ENCODE data around the gene SLC16A4.

The SLC16A4 gene

GRCh38 chr1:110385369-110385768, 5.5 kb downstream of the SLC16A4 start:
- Histone ChIP-seq H3K4me1 (ENCODE audit: control insufficient read depth, insufficient read depth, low read length) (peaks cover 12% of the 10 kb centered on the region), H3K4me2 (ENCODE audit: low read length) (no peak overlapping the region), H3K9me3 (replicated peaks; ENCODE audit: low read length) (no peaks in the 10 kb centered on the region), H3K4me3 (ENCODE audit: low read length) (no peak overlapping the region), H3K36me3 (ENCODE audit: insufficient read depth, low read length) (peaks cover 4% of the 10 kb centered on the region), H3K9ac (ENCODE audit: low read depth, low read length) (no peak overlapping the region), H3K27me3 (ENCODE audit: control insufficient read depth, insufficient read depth, low read length) (no peaks in the 10 kb centered on the region)

- H3K4me3 ChIP-seq (ENCODE audit: low read length), result no peak overlapping the region
- H3K27me3 ChIP-seq (ENCODE audit: control insufficient read depth, insufficient read depth, low read length), result no peaks in the 10 kb centered on the region
- H3K9me3 ChIP-seq (replicated peaks; ENCODE audit: low read length), result no peaks in the 10 kb centered on the region
- no peak overlapping the region for H3K4me2 ChIP-seq (ENCODE audit: low read length)
- peaks cover 4% of the 10 kb centered on the region for H3K36me3 ChIP-seq (ENCODE audit: insufficient read depth, low read length)
- peaks cover 7% of the 10 kb centered on the region for H3K4me1 ChIP-seq (ENCODE audit: control insufficient read depth, insufficient read depth, low read length)
- H3K9ac ChIP-seq (ENCODE audit: low read depth, low read length), result no peak overlapping the region
Measured at GRCh38 chr1:110384581-110385321, 6.1 kb downstream of the SLC16A4 start.

DNA sequence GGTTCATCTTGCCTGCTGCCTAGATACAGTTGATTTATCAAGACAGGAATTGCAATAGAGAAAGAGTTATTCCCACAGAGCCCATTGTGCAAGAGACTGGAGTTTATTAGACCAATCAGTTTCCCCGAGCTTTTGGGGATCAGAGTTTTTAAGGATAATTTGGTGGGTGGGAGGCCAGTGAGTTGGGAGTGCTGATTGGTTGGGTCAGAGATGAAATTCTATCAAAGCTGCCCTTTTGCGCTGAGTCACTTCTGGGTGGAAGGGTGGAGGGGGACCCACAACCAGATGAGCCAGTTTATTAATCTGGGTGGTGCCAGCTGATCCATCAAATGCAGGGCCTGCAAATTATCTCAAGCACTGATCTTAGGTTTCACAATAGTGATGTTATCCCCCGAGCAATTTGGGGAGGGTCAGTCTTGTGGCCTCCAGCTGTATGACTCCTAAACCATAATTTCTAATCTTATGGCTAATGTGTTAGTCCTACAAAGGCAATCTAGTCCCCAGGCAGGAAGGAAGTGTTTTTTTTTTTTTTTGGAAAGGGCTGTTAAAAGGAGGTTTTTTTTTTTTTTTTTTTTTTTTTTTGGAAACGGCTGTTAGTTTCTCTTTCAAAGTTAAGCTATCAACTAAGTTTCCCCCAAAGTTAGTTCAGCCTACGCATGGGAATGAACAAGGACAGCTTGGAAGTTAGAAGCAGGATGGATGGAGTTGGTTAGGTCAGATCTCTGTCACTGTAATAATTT, 7.4 kb downstream of the SLC16A4 start:
- no peaks in the 10 kb centered on the region for H3K9me3 ChIP-seq (replicated peaks; ENCODE audit: low read length)
- H3K27me3 ChIP-seq (ENCODE audit: control insufficient read depth, insufficient read depth, low read length), result no peaks in the 10 kb centered on the region
- H3K4me2 ChIP-seq (ENCODE audit: low read length), result no peak overlapping the region
- peaks cover 5% of the 10 kb centered on the region for H3K4me1 ChIP-seq (ENCODE audit: control insufficient read depth, insufficient read depth, low read length)
- H3K4me3 ChIP-seq (ENCODE audit: low read length), result no peak overlapping the region
- no peak overlapping the region for H3K9ac ChIP-seq (ENCODE audit: low read depth, low read length)
- H3K36me3 ChIP-seq (ENCODE audit: insufficient read depth, low read length), result peaks cover 14% of the 10 kb centered on the region

- no peak overlapping the region for H3K4me3 ChIP-seq (ENCODE audit: low read length)
- no peak overlapping the region for H3K9ac ChIP-seq (ENCODE audit: low read depth, low read length)
- H3K36me3 ChIP-seq (ENCODE audit: insufficient read depth, low read length), result peaks cover 34% of the 10 kb centered on the region
Measured at GRCh38 chr1:110380672-110381283, 10.0 kb downstream of the SLC16A4 start.

GRCh38 chr1:110375490-110375889, 15.3 kb downstream of the SLC16A4 start:
- Histone ChIP-seq H3K4me3 (ENCODE audit: low read length) (no peak overlapping the region), H3K4me1 (ENCODE audit: control insufficient read depth, insufficient read depth, low read length) (peaks cover 8% of the 10 kb centered on the region), H3K36me3 (ENCODE audit: insufficient read depth, low read length) (peaks cover 52% of the 10 kb centered on the region), H3K27me3 (ENCODE audit: control insufficient read depth, insufficient read depth, low read length) (no peaks in the 10 kb centered on the region), H3K9me3 (replicated peaks; ENCODE audit: low read length) (no peaks in the 10 kb centered on the region), H3K4me2 (ENCODE audit: low read length) (no peak overlapping the region), H3K9ac (ENCODE audit: low read depth, low read length) (no peak overlapping the region)

More at GRCh38 chr1:110380672-110381283, 10.0 kb downstream of the SLC16A4 start:
- Histone ChIP-seq H3K4me2 (ENCODE audit: low read length) (no peak overlapping the region), H3K9me3 (replicated peaks; ENCODE audit: low read length) (no peaks in the 10 kb centered on the region), H3K4me1 (ENCODE audit: control insufficient read depth, insufficient read depth, low read length) (peaks cover 5% of the 10 kb centered on the region), H3K27me3 (ENCODE audit: control insufficient read depth, insufficient read depth, low read length) (no peaks in the 10 kb centered on the region)

DNA sequence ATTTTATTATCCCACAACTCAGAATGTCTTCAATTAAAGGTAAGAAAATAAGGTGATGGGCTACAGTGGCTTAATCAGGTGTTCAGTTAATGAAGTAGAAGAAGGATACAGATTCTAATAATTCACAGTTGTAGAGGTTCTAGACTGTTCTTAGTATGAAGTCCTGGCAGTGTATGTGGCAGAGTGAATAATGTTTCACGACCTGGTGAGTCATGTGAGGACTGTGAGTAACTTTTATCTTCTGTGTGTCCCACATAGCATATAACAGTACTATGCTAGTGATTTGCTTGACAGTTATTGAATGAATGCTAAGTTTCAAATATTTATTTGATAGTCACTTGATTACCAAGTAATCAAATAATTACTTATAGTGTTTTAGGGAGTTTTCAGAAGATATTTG, 20.0 kb downstream of the SLC16A4 start:
- Histone ChIP-seq H3K4me3 (ENCODE audit: low read length) (no peak overlapping the region), H3K36me3 (ENCODE audit: insufficient read depth, low read length) (peaks cover 25% of the 10 kb centered on the region), H3K4me2 (ENCODE audit: low read length) (no peak overlapping the region), H3K9me3 (replicated peaks; ENCODE audit: low read length) (no peaks in the 10 kb centered on the region), H3K27me3 (ENCODE audit: control insufficient read depth, insufficient read depth, low read length) (no peaks in the 10 kb centered on the region), H3K9ac (ENCODE audit: low read depth, low read length) (no peak overlapping the region), H3K4me1 (ENCODE audit: control insufficient read depth, insufficient read depth, low read length) (peaks cover 11% of the 10 kb centered on the region)

- peaks cover 11% of the 10 kb centered on the region for H3K36me3 ChIP-seq (ENCODE audit: insufficient read depth, low read length)
- no peak overlapping the region for H3K9ac ChIP-seq (ENCODE audit: low read depth, low read length)
- H3K27me3 ChIP-seq (ENCODE audit: control insufficient read depth, insufficient read depth, low read length), result no peaks in the 10 kb centered on the region
- H3K4me2 ChIP-seq (ENCODE audit: low read length), result no peak overlapping the region
- H3K4me1 ChIP-seq (ENCODE audit: control insufficient read depth, insufficient read depth, low read length), result no peaks in the 10 kb centered on the region
- H3K4me3 ChIP-seq (ENCODE audit: low read length), result no peak overlapping the region
- H3K9me3 ChIP-seq (replicated peaks; ENCODE audit: low read length), result no peaks in the 10 kb centered on the region
Measured at GRCh38 chr1:110364221-110364620, 26.6 kb downstream of the SLC16A4 start.

DNA sequence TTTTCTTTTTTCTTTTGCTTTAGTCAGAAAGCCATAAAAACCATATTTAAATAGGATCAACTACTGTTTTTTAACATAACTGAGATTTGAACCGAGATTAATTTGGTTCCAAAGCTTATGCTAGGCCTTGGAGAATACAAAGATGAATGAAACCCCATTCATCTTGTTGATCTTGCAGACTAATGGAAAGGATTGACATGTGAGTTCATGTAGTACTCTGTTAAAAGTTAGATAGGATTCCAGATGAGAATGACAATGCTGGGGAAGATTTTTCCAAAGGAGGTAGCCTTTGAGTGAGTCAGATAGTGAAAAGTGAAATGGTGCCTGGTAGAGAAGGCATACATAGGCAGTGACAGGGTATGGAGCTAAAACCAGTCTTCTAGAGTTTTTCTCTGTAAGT, 29.0 kb downstream of the SLC16A4 start:
- H3K9me3 ChIP-seq (replicated peaks; ENCODE audit: low read length), result no peaks in the 10 kb centered on the region
- no peak overlapping the region for H3K4me3 ChIP-seq (ENCODE audit: low read length)
- peaks cover 8% of the 10 kb centered on the region for H3K36me3 ChIP-seq (ENCODE audit: insufficient read depth, low read length)
- H3K4me2 ChIP-seq (ENCODE audit: low read length), result no peak overlapping the region
- no peak overlapping the region for H3K9ac ChIP-seq (ENCODE audit: low read depth, low read length)
- no peaks in the 10 kb centered on the region for H3K4me1 ChIP-seq (ENCODE audit: control insufficient read depth, insufficient read depth, low read length)
- no peaks in the 10 kb centered on the region for H3K27me3 ChIP-seq (ENCODE audit: control insufficient read depth, insufficient read depth, low read length)

- Histone ChIP-seq H3K4me1 (ENCODE audit: control insufficient read depth, insufficient read depth, low read length) (no peaks in the 10 kb centered on the region), H3K9me3 (replicated peaks; ENCODE audit: low read length) (no peaks in the 10 kb centered on the region), H3K36me3 (ENCODE audit: insufficient read depth, low read length) (peaks cover 8% of the 10 kb centered on the region), H3K9ac (ENCODE audit: low read depth, low read length) (no peak overlapping the region), H3K4me3 (ENCODE audit: low read length) (no peak overlapping the region), H3K4me2 (ENCODE audit: low read length) (no peak overlapping the region), H3K27me3 (ENCODE audit: control insufficient read depth, insufficient read depth, low read length) (no peaks in the 10 kb centered on the region)
Measured at GRCh38 chr1:110360431-110360830, 30.4 kb downstream of the SLC16A4 start.

- Histone ChIP-seq H3K4me2 (ENCODE audit: low read length) (no peak overlapping the region), H3K36me3 (ENCODE audit: insufficient read depth, low read length) (no peaks in the 10 kb centered on the region), H3K9me3 (replicated peaks; ENCODE audit: low read length) (no peaks in the 10 kb centered on the region), H3K27me3 (ENCODE audit: control insufficient read depth, insufficient read depth, low read length) (no peaks in the 10 kb centered on the region), H3K4me1 (ENCODE audit: control insufficient read depth, insufficient read depth, low read length) (no peaks in the 10 kb centered on the region), H3K9ac (ENCODE audit: low read depth, low read length) (no peak overlapping the region), H3K4me3 (ENCODE audit: low read length) (no peak overlapping the region)
Measured at GRCh38 chr1:110356379-110356778, 34.4 kb downstream of the SLC16A4 start.

GRCh38 chr1:110355321-110355720, 35.5 kb downstream of the SLC16A4 start:
- Histone ChIP-seq H3K4me1 (ENCODE audit: control insufficient read depth, insufficient read depth, low read length) (no peaks in the 10 kb centered on the region), H3K9me3 (replicated peaks; ENCODE audit: low read length) (no peaks in the 10 kb centered on the region), H3K4me2 (ENCODE audit: low read length) (no peak overlapping the region), H3K36me3 (ENCODE audit: insufficient read depth, low read length) (peaks cover 3% of the 10 kb centered on the region), H3K4me3 (ENCODE audit: low read length) (no peak overlapping the region), H3K27me3 (ENCODE audit: control insufficient read depth, insufficient read depth, low read length) (no peaks in the 10 kb centered on the region), H3K9ac (ENCODE audit: low read depth, low read length) (no peak overlapping the region)
